Right renal cortex interstitium (tissue), 3 donors: ENCODE measurements around the gene FASN. TPM values are rescaled to one million over a fixed set of nuclear protein-coding genes. Genes with fewer than 3 reads are reported as not detected.
"Not testable (repeated sequence)": the region's sequence is repeated elsewhere in the genome, so short reads cannot be mapped to it uniquely, and the experiment has no call there.

Experiments used
- DNase-seq, 3 donors: peaks; one replicate each; pipeline ENCODE4 v3.0.0-alpha.2; 2013; ENCODE audit warnings: low read depth in 3 of 3, low spot score in 2 of 3
- polyA plus RNA-seq, 3 donors: library from polyadenylated mRNA; unstranded; fragments of 120-200 nt; gene quantifications; one replicate each; pipeline ENCODE4 v1.2.1, GENCODE V29; 2013; ENCODE audit not compliant: insufficient read length in 3 of 3

FASN gene
- polyA plus RNA-seq = 10 to 100 TPM; 26.6 to 34.2 (median 26.6) TPM

DNA sequence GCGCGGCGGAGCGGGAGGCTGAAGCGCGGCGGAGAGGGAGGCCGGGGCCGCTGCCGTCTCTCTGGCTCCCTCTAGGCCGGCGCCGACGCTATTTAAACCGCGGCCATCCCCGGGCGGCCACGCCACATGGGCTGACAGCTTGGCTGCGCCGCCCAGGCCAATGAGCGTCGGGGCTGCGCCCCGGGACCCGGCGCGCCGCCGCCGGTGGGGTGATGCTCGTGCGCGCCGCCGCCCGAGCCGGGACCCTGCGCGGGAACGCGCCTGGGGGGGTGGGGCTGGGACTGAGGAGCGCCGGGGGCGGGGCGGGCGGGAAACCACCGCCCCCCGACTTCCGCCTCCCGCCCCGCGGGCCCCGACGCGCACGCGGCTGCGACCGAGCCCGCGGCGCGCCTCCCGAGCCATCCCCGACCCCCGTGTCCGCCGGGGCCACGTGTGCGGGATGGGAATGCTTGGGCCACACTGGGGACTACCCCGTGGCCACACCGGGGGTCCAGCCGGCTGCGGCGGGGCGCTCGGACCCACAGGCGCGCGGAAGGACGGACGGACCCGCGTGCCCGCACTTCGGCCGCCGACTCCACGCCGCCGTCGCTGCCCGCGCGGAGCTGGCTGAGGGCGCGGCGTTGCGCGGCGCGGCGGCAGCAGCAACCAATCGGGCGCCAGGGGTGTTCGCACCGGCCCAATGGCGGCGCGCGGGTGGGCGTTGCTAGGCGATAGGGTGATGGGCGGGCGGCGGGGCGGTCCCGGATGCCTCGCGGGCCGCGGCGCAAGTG is at the start of gene FASN:
TSS of gene FASN (minus strand) at position 68 of the 770 bp plus-strand sequence. CDS start 1,791 bp downstream, outside the sequence.
- peak; percentile 67 to 87 (median 83) for DNase-seq

DNA sequence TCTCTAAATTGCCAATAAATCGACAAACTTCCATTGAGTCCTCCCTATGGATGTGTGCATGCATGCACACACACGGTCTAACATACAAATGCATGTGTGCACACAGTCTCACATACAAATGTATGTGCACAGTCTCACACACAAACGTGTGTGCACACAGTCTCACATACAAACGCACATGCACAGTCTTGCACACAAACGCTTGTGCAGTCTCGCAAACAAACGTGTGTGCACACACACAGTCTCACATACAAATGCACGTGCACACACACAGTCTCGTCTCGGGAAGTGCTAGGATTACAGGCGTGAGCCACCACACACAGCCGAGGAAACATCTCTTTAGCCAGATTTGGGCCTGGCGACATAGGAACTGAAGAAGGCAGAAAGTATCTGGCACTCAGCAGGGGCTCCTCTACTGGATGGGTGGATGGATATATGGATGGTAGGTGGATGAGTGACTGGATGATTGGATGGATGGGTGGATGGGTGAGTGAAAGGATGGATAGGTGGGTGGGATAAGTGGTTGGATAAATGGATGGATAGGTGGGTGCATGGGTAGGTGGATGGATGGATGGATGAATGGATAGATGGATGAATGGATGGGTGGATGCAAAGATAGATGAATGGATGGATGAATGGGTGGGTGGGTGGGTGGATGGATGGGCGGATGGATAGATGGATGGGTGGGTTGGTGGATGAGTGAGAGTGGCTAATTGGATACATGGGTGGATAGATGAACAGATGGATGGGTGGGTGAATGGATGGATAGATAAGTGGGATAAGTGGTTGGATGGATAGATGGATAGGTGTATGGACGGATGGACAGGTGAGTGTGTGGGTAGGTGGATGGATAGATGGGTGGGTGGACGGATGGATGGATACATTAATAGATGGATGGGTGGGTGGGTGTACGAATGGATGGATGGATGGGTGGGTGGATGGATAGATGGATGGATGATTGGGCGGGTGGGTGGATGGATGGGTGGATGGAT is 48.9 kb upstream of the FASN start:
- DNase-seq = no peak

DNA sequence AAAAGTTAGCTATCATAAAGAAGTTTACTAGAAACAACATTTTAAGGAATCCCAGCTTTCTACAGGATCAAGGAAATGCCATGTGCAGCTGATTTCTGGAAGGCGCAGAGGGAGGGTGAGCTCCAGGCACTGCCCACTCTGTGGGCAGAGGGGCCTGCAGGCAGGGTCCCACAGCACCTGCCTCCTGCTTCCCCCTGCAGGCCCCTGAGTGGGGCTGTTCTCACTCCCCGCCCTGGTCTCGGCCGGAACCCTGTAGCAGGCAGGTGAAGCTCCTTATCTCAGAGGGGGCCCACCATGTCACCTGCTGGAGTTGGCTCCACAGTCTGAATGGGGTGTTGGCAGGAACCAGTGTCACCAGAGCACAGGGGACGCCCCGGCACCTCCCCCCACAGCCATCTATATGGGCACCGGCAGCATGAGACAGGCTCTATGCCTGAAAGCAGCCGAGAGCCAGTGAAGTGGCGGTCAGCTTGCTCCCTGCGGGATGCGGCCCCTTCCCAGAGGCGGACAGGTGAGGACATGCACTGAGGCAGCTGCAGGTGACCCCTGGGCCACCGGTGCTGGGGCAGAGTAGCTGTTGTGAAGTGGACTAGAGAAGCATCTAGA is 47.6 kb upstream of the FASN start:
- DNase-seq = no peak

DNA sequence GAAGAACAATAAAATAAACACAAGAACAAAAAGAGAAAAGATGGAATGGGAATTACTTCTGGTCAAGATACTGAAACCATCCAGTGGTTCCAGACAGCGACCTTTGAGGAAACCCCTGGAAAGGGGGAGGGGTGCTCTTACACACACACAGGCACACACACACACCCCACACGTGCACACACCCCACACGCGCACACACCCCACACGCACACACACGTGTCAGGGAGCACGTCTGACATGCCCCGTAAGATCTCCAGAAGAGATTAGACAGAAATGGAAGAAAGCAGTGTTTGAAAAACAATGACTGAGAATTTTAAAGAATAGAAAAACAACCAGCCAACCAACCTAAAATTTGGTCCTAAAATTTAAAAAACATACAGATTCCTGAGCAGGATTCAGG is 45.3 kb upstream of the FASN start:
- DNase-seq = no peak

DNA sequence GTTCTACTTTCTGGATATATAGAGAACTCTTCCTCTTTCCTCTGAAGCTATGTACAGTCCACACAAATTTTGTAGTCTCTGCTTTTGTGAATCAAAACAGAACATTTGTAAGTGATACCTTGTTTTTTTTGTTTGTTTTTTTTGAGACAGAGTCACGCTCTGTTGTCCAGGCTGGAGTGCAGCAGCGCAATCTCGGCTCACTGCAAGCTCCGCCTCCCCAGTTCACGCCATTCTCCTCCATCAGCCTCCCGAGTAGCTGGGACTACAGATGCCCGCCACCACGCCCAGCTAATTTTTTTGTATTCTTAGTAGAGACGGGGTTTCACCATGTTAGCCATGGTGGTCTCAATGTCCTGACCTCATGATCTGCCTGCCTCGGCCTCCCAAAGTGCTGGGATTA is 41.9 kb upstream of the FASN start:
- not testable (repeated sequence) for DNase-seq

DNA sequence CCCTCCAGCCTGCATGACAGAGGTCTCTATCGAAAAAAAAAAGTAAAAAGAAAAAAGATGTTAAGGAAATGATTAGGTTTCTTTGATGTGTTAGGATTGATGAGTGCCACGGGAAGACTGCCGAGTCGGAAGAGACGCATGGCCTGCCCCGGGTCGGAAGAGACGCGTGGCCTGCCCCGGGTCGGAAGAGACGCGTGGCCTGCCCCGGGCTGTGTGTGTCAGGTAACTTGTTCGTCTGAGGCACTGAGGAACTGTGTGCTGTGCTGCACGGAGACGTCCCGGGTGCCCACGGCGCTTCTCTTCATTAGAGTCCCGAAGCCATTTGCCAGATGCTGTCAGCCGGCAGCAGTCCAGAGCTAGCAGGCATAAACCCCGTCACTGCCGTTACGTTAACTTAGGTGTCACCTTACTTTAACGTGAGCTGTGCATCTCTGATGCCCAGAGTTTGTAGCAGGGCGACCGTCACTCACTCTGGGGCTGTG is 40.5 kb upstream of the FASN start:
- no peak for DNase-seq

DNA sequence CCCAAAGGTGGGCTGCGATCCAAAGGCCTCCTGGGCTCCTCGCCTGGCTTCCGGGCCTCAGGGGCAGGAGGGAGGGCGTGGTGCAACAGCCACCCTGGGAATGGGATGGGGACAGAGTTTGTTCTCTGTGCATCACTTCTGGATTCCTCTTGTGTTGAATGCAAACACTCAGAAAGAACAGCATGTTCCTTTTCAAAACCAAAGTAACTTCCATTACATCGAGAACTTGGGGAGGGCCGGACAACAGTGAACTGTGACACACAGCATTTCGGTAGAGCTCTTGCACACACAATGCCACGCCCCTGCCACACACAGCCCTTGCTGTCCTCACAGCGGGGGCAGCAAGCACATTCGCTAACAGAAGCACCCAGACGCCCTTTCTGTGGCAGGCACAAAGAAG is 36.1 kb upstream of the FASN start:
- DNase-seq = no peak

DNA sequence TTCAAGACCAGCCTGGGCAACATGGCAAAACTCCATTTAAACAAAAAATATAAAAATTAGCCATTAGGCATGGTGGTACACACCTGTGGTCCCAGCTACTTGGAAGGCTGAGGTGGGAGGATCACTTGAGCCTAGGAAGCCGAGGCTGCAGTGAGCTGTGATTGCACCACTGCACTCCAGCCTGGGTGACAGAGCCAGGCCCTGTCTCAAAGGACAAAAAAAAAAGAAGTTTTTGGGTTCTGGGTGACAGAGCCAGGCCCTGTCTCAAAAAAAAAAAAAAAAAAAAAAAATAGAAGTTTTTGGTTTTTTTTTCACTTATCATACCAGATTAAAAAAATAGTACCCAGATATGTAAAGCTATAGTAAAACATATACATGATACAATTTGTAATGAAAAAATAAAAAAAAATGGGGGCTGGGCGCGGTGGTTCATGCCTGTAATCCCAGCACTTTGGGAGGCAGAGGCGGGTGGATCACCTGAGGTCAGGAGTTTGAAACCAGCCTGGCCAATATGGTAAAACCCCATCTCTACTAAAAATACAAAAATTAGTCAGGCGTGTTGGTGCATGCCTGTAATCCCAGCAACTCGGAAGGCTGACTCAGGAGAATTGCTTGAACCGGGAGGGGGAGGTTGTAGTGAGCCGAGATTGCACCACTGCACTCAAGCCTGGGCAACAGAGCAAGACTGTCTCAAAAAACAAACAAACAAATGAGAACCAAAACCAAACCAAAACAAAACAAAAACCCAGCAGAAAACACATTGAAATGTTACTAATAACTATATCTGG is 35.3 kb upstream of the FASN start:
- not testable (repeated sequence) for DNase-seq

DNA sequence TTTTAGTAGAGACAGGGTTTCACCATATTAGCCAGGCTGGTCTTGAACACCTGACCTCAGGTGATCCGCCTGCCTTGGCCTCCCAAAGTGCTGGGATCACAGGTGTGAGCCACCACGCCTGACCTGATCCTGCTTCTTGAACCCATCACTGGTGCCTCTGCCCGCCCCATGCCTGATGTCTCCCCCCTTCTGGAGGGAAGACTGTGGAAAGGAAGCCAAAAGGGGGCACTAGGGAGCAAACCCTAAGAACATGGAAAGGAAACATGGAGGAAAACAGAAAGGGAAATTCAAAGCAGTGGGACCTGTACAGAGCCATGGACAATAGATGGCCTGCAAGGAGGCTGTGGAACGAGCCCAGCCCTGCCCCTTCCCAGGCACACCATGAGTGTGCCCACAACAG is 31.1 kb upstream of the FASN start:
- DNase-seq = no peak

DNA sequence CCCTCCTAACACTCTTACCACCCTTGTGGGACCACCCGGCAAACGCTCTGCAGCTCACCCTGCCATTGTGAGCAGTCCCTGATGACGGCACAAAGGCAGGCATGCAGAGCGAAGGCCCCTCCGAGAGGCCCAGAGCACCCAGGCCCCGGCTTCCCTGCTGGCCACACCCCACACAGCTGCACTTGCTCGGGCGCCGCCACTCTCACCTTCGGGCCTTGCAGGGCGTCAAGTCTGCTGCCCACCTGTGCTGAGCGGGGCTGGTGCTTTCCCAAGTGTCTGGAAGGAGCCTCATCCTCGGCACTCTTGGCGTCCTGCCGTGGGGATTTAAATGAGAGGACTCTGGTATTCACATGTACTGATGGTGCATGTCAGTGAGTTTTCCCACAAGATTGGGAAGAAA is 30.3 kb upstream of the FASN start:
- no peak for DNase-seq

DNA sequence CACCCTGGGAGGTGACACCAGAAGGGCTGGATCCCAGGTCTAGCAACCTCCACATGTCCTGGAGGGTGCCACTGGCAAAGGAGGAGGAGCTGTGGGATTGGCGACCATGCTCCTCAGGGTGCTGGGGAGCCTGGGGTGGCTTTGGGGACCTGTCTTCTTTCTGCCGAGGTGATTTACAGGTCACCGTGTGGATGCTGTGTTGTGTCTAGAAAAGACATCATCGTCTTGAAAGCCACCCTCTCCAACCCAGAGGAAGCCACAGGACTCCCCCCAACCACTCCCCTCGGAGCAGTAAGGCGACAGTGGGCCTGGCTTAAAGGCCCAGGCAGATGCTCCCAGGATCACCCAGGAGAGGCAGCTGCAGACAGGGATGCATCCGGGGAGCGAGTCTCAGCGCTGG is 29.7 kb upstream of the FASN start:
- DNase-seq = no peak

DNA sequence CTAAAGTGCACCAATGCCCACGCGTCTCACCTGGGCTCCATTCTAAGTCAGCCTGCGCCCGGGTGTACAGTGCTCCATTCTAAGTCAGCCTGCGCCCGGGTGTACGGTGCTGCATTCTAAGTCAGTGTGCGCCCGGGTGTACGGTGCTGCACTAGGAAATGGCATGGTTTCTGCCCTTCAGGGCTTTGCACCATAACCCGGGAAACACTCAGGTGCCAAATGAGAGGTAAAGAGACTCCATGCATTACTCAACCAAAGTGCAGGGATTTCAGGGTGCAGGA is 29.2 kb upstream of the FASN start:
- no peak for DNase-seq

DNA sequence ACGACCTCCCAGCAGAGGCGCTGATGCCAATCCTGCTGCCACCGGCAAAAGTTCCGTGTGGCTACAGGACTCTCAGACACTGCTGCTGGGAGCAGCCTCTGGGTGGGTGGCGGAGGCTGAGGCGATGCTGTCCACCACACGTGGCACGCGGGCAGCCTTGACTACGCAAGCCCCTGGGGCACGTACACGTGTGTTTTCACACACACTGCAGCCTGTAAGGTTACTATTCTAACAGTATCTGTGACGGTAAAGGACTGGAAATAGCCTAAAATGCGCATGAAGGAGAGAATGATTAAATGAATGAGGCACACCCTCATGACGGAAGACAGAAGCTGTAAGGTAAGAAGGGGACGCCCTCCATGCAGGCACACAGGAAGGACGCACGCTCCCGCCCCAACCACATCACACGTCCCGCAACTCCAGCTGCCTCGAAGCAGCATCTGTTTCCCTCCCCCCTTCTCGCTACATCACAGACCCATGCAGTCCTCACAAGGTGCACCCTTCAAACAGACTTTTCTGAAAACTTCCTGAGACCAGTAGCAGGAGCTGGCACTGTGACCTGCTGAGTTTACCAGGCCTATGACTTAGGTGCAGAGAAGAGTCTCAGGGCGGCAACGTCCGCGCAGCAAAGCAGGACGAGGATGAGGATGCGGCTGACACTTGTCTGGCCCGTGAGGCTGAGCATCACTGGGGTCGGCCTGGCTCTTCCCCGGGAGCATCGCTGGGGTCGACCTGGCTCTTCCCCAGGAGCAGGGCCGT is 28.7 kb upstream of the FASN start:
- no peak for DNase-seq

DNA sequence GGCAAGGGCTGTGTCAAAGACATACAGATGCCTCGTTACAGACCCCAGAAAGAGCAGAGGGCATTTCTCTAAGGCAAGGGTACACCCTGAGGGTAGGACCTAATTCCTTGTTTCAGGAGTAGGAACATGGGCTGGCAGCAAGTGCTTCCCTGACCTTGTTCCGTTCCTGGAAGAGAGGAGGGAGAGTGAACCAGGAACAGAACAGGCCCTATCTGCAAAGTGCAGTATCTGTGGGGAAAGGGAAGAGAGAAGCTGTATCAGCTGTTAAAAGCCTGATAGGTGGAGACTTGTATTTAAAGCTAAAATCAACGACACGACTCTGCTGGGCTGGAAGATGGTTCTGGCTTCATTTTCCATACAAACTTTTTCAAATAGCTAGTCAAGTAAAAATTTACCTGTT is 26.1 kb upstream of the FASN start:
- DNase-seq = no peak

DNA sequence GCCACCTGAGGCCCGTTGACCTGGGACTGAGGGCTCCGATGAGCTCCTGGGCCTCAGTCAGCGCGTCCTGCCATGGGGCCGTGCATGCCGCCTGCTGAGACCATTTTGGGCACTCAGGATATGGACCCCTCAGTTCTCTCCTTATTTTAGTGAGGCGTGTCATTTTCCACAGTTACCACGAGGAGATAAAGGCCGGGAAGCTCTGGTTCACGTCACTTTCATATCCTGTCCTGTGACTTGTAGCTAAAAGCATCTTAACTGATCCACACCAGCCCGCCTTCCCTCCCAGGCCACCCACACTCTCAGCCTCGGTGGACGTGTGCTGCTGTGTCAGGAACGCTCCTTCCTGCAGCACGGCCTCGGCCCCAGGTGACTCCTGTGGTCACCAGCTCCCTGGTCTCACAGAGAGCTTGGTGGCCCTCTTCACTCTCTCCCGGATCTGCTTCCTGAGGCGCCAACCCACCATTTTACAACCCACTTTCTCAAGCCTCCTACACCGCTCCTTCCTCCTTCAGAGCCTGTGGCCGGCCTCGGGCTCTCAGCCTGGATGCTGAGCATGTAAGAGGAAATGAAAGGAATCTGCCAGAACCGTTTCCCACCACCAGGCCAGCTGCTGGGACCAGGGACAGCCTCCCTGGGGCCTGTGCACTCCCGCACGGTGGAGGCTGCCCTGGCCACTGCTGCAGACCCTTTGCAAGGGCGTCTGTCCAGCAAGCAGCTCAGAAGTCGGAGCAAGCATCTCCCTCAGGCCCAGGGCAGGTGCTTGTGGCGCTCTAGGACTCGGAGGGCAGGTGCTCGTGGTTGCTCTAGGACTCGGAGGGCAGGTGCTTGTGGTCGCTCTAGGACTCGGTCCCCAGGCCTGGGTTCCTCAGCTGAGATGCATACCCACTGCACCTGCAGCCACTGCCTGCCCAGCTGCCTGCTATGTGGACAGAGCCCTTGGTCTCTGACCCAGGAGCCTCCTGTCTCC is 23.9 kb upstream of the FASN start:
- DNase-seq = no peak

DNA sequence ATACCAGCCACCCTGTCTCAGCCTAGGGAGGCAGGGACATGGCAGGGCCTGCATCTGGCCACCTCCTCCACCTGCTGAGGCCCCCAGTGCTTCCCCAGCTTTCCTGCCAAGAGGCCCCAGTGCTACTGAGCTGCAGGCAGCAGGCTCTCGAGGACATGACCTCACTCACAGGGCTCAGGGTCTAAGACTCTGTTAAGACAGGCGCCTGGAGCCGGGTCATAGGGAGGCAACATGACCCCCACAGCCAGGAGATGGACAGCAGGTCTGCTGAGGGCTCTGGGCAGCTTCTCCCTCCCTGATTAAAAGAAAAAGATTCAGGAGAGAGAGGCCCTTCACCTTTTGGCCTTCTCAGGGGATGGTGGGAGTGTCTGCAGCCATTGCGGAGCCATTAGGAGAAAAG is 23.2 kb upstream of the FASN start:
- DNase-seq = no peak

DNA sequence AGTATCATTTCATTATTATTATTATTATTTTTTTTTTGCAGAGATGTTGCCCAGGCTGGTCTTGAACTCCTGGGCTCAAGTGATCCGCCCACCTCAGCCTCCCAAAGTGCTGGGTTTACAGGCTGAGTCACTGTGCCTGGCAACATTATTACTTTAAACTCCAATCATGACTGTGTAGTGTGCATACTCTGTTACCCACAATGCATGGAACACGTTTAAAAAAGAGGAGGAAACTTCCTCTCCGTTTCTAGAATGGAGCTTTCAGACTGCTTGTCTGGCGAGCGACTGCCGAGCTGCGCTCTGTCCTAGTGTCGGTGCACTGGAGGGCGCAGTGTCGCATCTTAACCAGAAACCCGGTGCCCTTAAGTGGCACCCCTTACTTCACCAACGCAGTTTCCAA is 22.1 kb upstream of the FASN start:
- no peak for DNase-seq

DNA sequence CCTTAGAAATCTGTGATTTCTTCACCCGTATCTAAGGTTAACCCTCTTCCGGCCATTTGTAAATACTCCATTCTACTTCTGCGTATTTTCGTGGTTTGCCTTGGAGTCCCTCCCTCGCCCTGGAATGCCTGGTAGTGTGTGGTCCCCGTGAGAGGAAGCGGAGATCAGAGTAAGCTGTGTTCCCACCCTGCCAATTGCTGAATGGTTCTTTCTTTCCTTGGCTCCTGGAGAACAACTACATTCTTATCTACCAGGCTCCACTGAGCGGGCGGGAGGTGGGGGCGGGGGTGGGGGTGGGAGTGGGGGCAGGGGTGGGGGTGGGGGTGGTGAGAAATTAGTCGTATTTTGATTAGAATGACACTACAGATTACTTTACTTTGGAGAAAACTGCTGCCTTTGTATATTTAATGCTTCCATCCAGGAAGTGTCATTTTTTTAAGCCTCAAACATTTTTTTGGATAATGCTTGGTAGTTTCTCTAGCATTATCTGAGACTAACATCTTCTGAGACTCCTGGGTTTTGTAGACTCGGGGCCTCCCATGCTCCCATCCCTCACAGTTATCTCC is 20.9 kb upstream of the FASN start:
- no peak for DNase-seq
